ENCODE measurements around the gene KRTAP12-2. TPM values are rescaled to one million over a fixed set of nuclear protein-coding genes. Genes with fewer than 3 reads are reported as not detected.

KRTAP12-2 gene, protein sequence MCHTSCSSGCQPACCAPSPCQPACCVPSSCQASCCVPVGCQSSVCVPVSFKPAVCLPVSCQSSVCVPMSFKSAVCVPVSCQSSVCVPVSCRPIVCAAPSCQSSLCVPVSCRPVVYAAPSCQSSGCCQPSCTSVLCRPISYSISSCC
- not detected in 2 replicates for total RNA-seq (2014; rRNA removed; shearing (Covaris generic))
- not detected in 2 replicates for polyA plus RNA-seq (2014; cell fraction: nucleus; rRNA removed)

GRCh38 chr21:44666401-44667320, at the start of gene KRTAP12-2:
TSS of gene KRTAP12-2 (minus strand) at chr21:44666927. CDS start at chr21:44666886, 41 bp downstream.
- no peak for DNase-seq (ENCODE audit: extremely low read depth, low read depth)

DNA sequence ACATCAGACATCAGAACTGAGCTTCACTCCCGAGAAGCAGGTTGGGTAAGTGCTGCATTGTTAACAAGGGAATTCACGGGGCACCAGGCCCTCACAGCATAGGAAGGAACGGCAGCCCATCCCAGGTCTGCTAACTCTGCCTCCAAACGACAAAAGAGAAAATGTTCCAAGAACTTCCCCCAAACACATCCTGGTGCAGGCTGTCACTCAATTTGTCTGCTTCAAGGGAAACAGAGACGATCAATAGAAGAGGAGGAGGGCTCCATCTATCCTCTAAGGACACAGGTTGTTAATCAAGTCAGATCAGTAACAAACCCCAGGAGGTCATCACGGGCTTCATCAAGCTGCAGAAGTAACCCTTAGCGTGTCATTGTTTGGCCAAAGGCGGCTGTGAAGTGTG, 48.2 kb upstream of the KRTAP12-2 start:
- DNase-seq (ENCODE audit: extremely low read depth, low read depth) = no peak

DNA sequence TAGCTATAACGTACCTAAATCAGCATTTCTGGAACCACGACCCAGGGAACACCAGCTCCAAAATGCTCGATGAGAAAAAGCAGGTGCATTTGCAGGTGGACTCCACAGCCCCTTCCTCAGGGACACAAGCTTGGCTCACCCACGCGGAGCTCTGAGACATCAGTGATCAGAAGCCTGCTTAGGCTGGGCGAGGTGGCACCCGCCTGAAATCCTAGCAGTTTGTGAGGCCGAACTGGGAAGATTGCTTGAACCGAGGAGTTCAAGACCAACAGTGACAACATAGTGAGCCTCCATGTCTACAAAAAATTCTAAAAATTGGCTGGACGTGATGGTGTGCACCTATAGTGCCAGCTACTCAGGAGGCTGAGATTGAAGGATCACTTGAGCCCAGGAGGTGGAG, 47.1 kb upstream of the KRTAP12-2 start:
- no peak for DNase-seq (ENCODE audit: extremely low read depth, low read depth)

DNA sequence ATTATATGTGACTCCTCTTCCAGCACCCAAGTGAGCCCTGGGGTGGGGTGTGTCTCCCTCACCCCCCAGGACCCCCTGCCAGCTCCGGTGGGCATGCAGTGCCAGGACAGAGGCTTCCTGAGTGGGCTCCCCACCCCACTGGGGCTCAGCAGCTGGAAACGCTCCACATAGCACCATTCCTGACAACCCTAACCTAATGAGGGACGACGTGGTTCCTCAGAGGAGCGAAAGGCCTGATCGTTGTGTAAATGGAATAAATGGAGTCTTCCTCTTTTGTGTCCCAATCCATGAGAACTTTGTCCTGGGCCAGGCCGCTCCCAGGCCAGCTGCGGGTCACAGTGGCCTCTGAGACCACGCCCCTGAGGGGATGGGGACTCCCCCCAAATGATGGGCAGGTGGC, 46.4 kb upstream of the KRTAP12-2 start:
- no peak for DNase-seq (ENCODE audit: extremely low read depth, low read depth)

DNA sequence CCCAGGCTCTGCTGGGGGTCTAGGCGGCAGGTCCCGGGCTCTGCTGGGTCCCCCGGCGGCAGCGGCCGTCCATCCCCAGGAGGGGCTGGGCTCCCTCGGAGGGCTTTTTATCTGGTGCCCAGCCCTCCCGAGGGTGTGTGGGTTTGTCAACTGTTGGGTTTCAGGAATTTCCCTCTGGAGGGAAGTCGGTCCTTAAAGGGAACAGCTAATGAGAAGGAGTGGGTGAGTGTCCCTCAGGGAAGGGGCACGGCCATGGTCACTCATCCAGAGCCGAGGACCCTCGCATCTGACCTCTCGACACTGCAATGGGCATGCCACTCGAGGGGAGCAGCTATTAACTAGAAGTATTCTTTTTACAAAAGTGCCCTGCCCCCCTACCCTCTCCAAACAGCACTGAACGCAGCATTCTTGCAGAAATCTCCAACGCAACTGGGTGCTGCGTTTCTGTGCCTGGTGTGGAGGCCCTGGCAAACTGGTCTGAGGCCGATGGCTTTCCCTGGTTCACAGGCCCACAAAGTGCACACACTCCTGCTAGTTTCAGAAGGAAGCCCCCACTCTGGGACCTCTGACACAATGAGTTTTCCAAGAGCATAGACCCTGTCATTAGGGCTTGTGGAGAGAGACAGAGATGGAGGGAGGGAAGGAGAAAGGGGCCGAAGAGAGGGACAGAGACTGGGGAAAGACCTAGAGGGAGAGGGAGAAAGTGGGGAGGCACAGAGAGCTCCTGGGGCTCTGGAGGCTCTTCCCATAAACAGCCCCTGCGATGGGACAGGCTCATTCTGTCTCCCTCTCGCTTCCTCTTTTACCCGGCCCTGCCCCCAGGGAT, 45.7 kb upstream of the KRTAP12-2 start:
- no peak for DNase-seq (ENCODE audit: extremely low read depth, low read depth)

DNA sequence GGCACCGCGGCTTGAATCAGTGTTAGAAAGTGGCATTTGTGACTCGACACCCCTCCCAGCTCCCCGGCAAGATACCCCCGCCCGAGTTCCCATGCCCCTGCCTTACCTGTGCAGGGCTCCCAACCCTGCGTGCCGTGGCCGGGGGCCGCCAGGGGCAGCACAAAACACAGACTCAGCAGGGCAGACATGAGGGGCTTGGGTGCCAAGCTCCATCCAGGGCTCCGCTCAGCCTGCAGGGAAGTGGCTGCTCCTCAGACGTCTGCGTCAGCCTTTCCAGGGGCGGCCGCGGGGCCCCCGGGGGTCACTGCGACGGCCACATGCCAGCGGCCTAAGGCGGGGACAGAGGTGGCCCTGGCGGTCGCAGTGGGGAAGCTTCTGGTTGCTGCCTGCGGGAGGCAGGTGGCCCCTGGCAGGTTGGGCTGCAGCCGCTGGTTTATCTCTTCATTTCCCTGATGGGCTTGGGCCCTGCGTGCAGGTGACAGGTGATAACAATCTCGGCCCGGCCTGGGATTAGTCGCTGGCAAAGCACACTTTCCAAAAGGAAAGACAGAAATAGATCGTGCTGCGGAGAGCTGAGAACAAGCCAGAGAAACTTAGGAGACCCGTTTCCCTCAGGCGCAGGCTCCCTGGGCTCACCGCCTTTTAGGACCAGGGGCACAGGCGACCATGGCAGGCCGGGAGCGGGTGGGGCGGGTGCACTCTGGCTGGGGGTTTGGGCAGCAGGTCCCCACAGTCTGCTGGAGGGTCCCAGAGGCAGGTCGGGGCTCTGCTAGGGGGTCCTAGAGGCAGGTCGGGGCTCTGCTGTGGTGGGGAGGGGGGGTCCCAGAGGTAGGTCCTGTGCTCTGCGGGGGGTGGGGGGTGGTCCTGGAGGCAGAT, 44.8 kb upstream of the KRTAP12-2 start, which contains the start of gene TSPEAR:
TSS of gene TSPEAR (minus strand) at position 246 of the 876 bp plus-strand sequence. CDS start at position 188, 58 bp downstream.
- DNase-seq (ENCODE audit: extremely low read depth, low read depth) = no peak

GRCh38 chr21:44710756-44711326, 44.1 kb upstream of the KRTAP12-2 start:
- no peak for DNase-seq (ENCODE audit: extremely low read depth, low read depth)

- DNase-seq (ENCODE audit: extremely low read depth, low read depth) = no peak
Observed at GRCh38 chr21:44710294-44710665, 43.6 kb upstream of the KRTAP12-2 start.

- DNase-seq (ENCODE audit: extremely low read depth, low read depth) = no peak
Observed at GRCh38 chr21:44709426-44710293, 42.9 kb upstream of the KRTAP12-2 start.

- no peak for DNase-seq (ENCODE audit: extremely low read depth, low read depth)
Observed at GRCh38 chr21:44708866-44709425, 42.2 kb upstream of the KRTAP12-2 start.

GRCh38 chr21:44708213-44708865, 41.6 kb upstream of the KRTAP12-2 start:
- no peak for DNase-seq (ENCODE audit: extremely low read depth, low read depth)

DNA sequence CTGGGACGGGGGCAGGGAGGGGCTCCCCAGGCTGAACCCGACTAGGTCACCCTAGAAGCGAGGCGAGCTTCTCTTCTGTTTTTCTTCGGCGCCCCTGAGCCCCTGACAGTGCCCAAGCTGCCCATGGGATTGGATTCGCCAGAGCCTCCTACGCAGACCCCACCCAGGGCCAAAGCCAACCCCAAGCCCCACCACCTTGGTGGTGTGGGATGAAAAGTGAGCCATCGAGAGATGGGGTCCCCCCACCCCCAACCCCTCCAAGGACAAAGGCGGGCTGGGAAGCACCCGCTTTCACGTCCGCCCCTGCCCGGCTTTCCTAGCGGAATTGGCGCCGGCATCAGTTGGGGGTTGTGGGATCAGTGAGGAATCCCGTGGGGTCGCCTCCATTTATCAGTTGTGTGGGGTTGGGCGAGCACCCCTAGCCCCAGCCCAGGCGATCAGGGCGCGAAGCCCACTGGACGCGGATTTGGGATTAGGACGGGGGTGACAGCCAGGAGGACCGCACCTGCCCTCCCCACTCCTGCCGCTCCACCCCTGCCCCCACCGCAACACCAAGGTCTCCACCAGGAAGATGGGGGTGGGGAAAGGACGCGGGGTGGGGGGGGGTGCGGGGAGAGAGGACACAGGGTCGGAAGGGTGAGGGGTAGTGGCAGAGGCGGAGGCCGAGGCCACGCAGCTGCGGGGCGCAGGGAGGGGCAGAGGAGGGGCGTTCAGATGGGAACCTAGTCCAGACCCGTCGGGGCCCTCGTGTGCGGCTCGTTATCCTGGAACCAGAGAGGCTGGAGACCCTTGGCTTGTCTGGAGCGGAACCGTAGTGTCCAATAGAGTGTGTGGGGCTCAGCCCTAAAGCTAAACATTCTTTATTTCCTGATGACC, 40.2 kb upstream of the KRTAP12-2 start:
- no peak for DNase-seq (ENCODE audit: extremely low read depth, low read depth)

GRCh38 chr21:44706026-44706705, 39.4 kb upstream of the KRTAP12-2 start:
- DNase-seq (ENCODE audit: extremely low read depth, low read depth) = no peak

- no peak for DNase-seq (ENCODE audit: extremely low read depth, low read depth)
Observed at GRCh38 chr21:44704636-44705001, 37.9 kb upstream of the KRTAP12-2 start.

GRCh38 chr21:44703731-44704635, 37.3 kb upstream of the KRTAP12-2 start:
- DNase-seq (ENCODE audit: extremely low read depth, low read depth) = no peak

Measured in NCI-H460 (cell line).